Measurements from ENCODE around the gene KRT86.

The KRT86 gene

DNA sequence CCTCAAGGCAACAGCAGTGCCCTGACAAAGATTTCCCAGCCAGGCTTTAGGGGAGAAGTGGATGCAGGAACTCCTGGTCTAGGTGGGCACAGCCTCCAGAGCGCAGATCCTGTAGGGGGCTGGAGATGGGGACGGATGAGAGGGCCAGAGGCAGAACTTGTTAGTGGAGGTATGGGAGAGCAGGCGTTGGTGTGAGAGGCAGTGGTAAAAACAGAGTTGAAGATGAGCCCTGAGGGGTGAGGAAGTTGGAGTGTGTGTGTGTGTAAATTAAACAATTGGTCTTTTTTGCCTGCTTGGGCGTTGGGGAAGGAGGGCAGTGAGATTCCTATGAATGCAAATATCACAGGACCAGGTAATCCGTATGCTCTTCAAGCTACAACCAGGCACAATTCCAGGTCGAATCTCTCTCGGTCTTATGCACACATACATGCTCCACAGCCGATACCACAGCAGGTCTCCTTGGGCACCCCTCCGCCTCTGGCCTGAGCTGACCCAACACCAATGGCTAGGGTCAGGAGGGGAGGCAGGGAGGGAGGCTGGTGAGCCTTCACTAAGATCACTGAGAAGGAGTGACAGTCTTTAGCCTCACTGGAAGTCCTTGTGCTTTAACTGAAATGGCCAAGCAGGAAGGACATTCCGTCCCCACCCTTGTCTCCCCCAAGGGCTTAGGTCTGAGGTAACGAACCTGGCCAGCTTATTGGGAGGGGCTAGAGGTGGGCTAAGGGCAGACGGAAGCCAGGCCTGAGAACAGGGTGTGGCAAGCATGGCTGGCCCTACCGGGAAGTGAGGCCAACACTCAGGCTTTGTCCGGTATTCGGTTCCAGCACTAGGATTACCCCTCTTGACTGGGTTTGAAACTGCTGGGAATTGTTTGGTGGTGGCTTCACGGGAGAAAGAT is 42.9 kb upstream of the KRT86 start:
- TF ChIP-seq ZFP37 (tag by site-specific recombination; IDR thresholded peaks at IDR 0.05) (no peak), ZNF132 (tag by site-specific recombination; IDR thresholded peaks at IDR 0.05; ENCODE audit: borderline replicate concordance) (no peak), SP7 (tag by site-specific recombination; IDR thresholded peaks at IDR 0.05) (no peak), GLI4 (tag by site-specific recombination; IDR thresholded peaks at IDR 0.05) (no peak), ZNF366 (tag by site-specific recombination; conservative IDR thresholded peaks at IDR 0.05) (no peak), ZNF202 (tag by site-specific recombination; IDR thresholded peaks at IDR 0.05; ENCODE audit: borderline replicate concordance) (no peak), ZNF558 (tag by site-specific recombination; IDR thresholded peaks at IDR 0.05) (no peak), ZNF658 (tag by site-specific recombination; IDR thresholded peaks at IDR 0.05) (no peak), ZNF548 (tag by site-specific recombination; IDR thresholded peaks at IDR 0.05) (no peak)
- TF ChIP-seq, protein P1, sequence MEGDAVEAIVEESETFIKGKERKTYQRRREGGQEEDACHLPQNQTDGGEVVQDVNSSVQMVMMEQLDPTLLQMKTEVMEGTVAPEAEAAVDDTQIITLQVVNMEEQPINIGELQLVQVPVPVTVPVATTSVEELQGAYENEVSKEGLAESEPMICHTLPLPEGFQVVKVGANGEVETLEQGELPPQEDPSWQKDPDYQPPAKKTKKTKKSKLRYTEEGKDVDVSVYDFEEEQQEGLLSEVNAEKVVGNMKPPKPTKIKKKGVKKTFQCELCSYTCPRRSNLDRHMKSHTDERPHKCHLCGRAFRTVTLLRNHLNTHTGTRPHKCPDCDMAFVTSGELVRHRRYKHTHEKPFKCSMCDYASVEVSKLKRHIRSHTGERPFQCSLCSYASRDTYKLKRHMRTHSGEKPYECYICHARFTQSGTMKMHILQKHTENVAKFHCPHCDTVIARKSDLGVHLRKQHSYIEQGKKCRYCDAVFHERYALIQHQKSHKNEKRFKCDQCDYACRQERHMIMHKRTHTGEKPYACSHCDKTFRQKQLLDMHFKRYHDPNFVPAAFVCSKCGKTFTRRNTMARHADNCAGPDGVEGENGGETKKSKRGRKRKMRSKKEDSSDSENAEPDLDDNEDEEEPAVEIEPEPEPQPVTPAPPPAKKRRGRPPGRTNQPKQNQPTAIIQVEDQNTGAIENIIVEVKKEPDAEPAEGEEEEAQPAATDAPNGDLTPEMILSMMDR (tag by site-specific recombination; IDR thresholded peaks at IDR 0.05), result no peak
- TF ChIP-seq, protein P2, sequence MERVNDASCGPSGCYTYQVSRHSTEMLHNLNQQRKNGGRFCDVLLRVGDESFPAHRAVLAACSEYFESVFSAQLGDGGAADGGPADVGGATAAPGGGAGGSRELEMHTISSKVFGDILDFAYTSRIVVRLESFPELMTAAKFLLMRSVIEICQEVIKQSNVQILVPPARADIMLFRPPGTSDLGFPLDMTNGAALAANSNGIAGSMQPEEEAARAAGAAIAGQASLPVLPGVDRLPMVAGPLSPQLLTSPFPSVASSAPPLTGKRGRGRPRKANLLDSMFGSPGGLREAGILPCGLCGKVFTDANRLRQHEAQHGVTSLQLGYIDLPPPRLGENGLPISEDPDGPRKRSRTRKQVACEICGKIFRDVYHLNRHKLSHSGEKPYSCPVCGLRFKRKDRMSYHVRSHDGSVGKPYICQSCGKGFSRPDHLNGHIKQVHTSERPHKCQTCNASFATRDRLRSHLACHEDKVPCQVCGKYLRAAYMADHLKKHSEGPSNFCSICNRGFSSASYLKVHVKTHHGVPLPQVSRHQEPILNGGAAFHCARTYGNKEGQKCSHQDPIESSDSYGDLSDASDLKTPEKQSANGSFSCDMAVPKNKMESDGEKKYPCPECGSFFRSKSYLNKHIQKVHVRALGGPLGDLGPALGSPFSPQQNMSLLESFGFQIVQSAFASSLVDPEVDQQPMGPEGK (tag by site-specific recombination; IDR thresholded peaks at IDR 0.05), result no peak
- TF ChIP-seq, protein P3, sequence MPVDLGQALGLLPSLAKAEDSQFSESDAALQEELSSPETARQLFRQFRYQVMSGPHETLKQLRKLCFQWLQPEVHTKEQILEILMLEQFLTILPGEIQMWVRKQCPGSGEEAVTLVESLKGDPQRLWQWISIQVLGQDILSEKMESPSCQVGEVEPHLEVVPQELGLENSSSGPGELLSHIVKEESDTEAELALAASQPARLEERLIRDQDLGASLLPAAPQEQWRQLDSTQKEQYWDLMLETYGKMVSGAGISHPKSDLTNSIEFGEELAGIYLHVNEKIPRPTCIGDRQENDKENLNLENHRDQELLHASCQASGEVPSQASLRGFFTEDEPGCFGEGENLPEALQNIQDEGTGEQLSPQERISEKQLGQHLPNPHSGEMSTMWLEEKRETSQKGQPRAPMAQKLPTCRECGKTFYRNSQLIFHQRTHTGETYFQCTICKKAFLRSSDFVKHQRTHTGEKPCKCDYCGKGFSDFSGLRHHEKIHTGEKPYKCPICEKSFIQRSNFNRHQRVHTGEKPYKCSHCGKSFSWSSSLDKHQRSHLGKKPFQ (tag by site-specific recombination; IDR thresholded peaks at IDR 0.05), result no peak
- TF ChIP-seq, protein P4, sequence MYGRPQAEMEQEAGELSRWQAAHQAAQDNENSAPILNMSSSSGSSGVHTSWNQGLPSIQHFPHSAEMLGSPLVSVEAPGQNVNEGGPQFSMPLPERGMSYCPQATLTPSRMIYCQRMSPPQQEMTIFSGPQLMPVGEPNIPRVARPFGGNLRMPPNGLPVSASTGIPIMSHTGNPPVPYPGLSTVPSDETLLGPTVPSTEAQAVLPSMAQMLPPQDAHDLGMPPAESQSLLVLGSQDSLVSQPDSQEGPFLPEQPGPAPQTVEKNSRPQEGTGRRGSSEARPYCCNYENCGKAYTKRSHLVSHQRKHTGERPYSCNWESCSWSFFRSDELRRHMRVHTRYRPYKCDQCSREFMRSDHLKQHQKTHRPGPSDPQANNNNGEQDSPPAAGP (tag by site-specific recombination; IDR thresholded peaks at IDR 0.05), result no peak
- TF ChIP-seq, protein P5, sequence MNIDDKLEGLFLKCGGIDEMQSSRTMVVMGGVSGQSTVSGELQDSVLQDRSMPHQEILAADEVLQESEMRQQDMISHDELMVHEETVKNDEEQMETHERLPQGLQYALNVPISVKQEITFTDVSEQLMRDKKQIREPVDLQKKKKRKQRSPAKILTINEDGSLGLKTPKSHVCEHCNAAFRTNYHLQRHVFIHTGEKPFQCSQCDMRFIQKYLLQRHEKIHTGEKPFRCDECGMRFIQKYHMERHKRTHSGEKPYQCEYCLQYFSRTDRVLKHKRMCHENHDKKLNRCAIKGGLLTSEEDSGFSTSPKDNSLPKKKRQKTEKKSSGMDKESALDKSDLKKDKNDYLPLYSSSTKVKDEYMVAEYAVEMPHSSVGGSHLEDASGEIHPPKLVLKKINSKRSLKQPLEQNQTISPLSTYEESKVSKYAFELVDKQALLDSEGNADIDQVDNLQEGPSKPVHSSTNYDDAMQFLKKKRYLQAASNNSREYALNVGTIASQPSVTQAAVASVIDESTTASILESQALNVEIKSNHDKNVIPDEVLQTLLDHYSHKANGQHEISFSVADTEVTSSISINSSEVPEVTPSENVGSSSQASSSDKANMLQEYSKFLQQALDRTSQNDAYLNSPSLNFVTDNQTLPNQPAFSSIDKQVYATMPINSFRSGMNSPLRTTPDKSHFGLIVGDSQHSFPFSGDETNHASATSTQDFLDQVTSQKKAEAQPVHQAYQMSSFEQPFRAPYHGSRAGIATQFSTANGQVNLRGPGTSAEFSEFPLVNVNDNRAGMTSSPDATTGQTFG (tag by site-specific recombination; IDR thresholded peaks at IDR 0.05; ENCODE audit: borderline replicate concordance), result no peak
- ChIA-PET CTCF (interaction anchor here (0.6 to 1.1 kb wide), 3 partner anchors 9 to 109 kb away, joined by 3 read pairs; no protein-coding TSS in a partner anchor), POLR2A (no interaction called here)
- Histone ChIP-seq H3K9me3 (ENCODE audit: control insufficient read depth, insufficient read depth, low read depth, low read length) (no peaks in the 10 kb centered on the region), H3K4me1 (ENCODE audit: control insufficient read depth, insufficient read depth, low read length) (no peaks in the 10 kb centered on the region), H3K27ac (ENCODE audit: extremely low read depth, low read depth, low read length) (no peak overlapping the region), H3K36me3 (ENCODE audit: control insufficient read depth in 2 of 2, insufficient read depth in 1 of 2, low read length in 2 of 2) (no peaks in the 10 kb centered on the region), H3K4me3 (ENCODE audit: low read depth, low read length) (no peak overlapping the region)

DNA sequence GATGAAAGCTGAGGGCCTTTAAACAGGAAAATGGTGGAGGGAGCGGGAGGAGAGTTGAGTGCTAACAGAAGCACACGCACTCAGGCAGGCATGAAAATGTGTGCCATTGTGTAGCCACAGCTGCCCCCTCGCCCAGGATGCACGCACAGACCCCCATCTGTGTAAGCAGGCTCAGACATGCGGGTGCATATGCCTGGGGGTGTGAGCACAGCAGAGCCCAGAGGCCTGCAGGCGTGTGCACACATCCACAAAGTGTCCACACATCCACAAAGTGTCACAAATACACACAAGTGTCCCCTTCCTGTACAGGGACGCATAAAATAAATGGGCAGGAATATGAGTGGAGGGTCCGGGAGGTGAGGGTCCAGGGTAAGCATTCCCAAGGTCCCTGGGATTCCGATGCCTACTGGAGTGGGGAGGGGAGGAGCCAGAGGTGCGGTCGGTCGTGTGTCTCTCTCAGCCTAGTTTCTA is 42.2 kb upstream of the KRT86 start:
- Histone ChIP-seq H3K27ac (ENCODE audit: extremely low read depth, low read depth, low read length) (no peak overlapping the region), H3K4me3 (ENCODE audit: low read depth, low read length) (no peak overlapping the region), H3K9me3 (ENCODE audit: control insufficient read depth, insufficient read depth, low read depth, low read length) (no peaks in the 10 kb centered on the region), H3K36me3 (ENCODE audit: control insufficient read depth in 2 of 2, insufficient read depth in 1 of 2, low read length in 2 of 2) (no peaks in the 10 kb centered on the region), H3K4me1 (ENCODE audit: control insufficient read depth, insufficient read depth, low read length) (no peaks in the 10 kb centered on the region)
- CTCF ChIA-PET, result interaction anchor here (0.6 to 1.1 kb wide), 3 partner anchors 11 to 110 kb away, joined by 3 read pairs; no protein-coding TSS in a partner anchor
- POLR2A ChIA-PET, result no interaction called here
- TF ChIP-seq BCL11A (tag by site-specific recombination; IDR thresholded peaks at IDR 0.05; ENCODE audit: low read depth), result no peak
- no peak for TF ChIP-seq ZNF292 (tag by site-specific recombination; IDR thresholded peaks at IDR 0.05; ENCODE audit: borderline replicate concordance, low read depth)
